GM23338 (cell line): ENCODE data around the gene CHD2. TPM values are rescaled to one million over a fixed set of nuclear protein-coding genes. Genes with fewer than 3 reads are reported as not detected.

Experiments used
- CREB1 ChIP-seq: fragments of 250-450 bp; sonication (Bioruptor Pico); IDR thresholded peaks from 2 replicates; pipeline ENCODE4 v1.5.0; 2020; ENCODE audit warnings: low read depth, mild to moderate bottlenecking, moderate library complexity
- EZH2 ChIP-seq: fragments of 200-600 bp; sonication (generic); IDR thresholded peaks from one replicate; pipeline ENCODE4 v1.8.0; 2017; ENCODE audit warnings: antibody characterized with exemption, mild to moderate bottlenecking, low read depth; ENCODE audit not compliant: unreplicated experiment
- EZH2phosphoT487 ChIP-seq: fragments of 200-600 bp; sonication (generic); IDR thresholded peaks from one replicate; pipeline ENCODE4 v1.8.1; 2018; ENCODE audit warnings: antibody characterized with exemption; ENCODE audit not compliant: unreplicated experiment
- JUNB ChIP-seq: IDR thresholded peaks from one replicate; pipeline ENCODE4 v1.6.1; 2016; ENCODE audit warnings: antibody characterized with exemption; ENCODE audit not compliant: unreplicated experiment
- NANOG ChIP-seq: IDR thresholded peaks from 2 replicates; pipeline ENCODE4 v1.6.1; 2016; ENCODE audit warnings: antibody characterized with exemption, borderline replicate concordance
- ZNF331 ChIP-seq: fragments of 250-450 bp; sonication (Bioruptor Pico); IDR thresholded peaks from 2 replicates; pipeline ENCODE4 v1.5.0; 2020; ENCODE audit warnings: low read depth, mild to moderate bottlenecking, moderate library complexity
- polyA plus RNA-seq: library from polyadenylated mRNA; unstranded; fragments of >200 nt; fragmentation: Nextera tagmentation; extraction: Ambion mirVana; gene quantifications from 2 replicates; pipeline ENCODE4 v1.2.1, GENCODE V29; 2016
- total RNA-seq: library from RNA; depleted of rRNA; stranded (reverse); fragments of >200 nt; shearing (Covaris generic); gene quantifications from 2 replicates; pipeline ENCODE4 v1.2.3, GENCODE V29; 2014
- TF ChIP-seq, protein P1 (sequence below): fragments of 250-450 bp; sonication (Bioruptor Pico); IDR thresholded peaks from 2 replicates; pipeline ENCODE4 v1.5.0; 2020; ENCODE audit warnings: mild to moderate bottlenecking, moderate library complexity
- TF ChIP-seq, protein P2 (sequence below): IDR thresholded peaks from one replicate; pipeline ENCODE4 v1.6.1; 2018; ENCODE audit warnings: antibody characterized with exemption; ENCODE audit not compliant: unreplicated experiment

Gene CHD2
- total and polyA plus RNA-seq, 2 experiments from 2014 or later: 119 to 130 TPM

DNA sequence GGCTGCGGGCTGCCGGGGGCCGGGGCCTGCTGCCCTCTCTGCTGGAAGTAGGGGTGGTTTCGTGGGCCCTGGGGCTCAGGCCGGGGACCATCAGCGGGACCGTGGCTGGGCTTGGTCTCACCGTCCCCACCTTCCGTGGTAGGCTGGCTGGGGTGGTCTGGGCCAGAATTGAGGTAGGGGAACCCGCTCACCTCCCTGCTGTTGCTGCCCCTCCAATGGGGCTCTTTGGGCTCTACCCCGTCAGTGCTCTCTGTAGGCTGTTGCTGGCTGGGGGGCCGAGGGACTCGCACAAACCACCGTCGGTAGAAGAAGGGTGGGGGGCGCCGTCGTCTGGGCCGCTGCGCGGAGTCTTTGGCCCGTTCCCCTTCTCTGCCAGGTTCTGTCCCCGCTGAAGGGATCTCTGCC is 165.5 kb downstream of the CHD2 start (continued):
- TF ChIP-seq, protein P1, sequence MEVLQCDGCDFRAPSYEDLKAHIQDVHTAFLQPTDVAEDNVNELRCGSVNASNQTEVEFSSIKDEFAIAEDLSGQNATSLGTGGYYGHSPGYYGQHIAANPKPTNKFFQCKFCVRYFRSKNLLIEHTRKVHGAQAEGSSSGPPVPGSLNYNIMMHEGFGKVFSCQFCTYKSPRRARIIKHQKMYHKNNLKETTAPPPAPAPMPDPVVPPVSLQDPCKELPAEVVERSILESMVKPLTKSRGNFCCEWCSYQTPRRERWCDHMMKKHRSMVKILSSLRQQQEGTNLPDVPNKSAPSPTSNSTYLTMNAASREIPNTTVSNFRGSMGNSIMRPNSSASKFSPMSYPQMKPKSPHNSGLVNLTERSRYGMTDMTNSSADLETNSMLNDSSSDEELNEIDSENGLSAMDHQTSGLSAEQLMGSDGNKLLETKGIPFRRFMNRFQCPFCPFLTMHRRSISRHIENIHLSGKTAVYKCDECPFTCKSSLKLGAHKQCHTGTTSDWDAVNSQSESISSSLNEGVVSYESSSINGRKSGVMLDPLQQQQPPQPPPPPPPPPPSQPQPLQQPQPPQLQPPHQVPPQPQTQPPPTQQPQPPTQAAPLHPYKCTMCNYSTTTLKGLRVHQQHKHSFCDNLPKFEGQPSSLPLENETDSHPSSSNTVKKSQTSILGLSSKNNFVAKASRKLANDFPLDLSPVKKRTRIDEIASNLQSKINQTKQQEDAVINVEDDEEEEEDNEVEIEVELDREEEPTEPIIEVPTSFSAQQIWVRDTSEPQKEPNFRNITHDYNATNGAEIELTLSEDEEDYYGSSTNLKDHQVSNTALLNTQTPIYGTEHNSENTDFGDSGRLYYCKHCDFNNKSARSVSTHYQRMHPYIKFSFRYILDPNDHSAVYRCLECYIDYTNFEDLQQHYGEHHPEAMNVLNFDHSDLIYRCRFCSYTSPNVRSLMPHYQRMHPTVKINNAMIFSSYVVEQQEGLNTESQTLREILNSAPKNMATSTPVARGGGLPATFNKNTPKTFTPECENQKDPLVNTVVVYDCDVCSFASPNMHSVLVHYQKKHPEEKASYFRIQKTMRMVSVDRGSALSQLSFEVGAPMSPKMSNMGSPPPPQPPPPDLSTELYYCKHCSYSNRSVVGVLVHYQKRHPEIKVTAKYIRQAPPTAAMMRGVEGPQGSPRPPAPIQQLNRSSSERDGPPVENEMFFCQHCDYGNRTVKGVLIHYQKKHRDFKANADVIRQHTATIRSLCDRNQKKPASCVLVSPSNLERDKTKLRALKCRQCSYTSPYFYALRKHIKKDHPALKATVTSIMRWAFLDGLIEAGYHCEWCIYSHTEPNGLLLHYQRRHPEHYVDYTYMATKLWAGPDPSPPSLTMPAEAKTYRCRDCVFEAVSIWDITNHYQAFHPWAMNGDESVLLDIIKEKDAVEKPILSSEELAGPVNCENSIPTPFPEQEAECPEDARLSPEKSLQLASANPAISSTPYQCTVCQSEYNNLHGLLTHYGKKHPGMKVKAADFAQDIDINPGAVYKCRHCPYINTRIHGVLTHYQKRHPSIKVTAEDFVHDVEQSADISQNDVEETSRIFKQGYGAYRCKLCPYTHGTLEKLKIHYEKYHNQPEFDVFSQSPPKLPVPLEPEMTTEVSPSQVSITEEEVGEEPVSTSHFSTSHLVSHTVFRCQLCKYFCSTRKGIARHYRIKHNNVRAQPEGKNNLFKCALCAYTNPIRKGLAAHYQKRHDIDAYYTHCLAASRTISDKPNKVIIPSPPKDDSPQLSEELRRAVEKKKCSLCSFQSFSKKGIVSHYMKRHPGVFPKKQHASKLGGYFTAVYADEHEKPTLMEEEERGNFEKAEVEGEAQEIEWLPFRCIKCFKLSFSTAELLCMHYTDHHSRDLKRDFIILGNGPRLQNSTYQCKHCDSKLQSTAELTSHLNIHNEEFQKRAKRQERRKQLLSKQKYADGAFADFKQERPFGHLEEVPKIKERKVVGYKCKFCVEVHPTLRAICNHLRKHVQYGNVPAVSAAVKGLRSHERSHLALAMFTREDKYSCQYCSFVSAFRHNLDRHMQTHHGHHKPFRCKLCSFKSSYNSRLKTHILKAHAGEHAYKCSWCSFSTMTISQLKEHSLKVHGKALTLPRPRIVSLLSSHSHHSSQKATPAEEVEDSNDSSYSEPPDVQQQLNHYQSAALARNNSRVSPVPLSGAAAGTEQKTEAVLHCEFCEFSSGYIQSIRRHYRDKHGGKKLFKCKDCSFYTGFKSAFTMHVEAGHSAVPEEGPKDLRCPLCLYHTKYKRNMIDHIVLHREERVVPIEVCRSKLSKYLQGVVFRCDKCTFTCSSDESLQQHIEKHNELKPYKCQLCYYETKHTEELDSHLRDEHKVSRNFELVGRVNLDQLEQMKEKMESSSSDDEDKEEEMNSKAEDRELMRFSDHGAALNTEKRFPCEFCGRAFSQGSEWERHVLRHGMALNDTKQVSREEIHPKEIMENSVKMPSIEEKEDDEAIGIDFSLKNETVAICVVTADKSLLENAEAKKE: no peak
- TF ChIP-seq EZH2 (no peak), JUNB (no peak), EZH2phosphoT487 (no peak), ZNF331 (no peak), CREB1 (CRISPR knock-in tag) (no peak), NANOG (no peak)
- TF ChIP-seq, protein P2, sequence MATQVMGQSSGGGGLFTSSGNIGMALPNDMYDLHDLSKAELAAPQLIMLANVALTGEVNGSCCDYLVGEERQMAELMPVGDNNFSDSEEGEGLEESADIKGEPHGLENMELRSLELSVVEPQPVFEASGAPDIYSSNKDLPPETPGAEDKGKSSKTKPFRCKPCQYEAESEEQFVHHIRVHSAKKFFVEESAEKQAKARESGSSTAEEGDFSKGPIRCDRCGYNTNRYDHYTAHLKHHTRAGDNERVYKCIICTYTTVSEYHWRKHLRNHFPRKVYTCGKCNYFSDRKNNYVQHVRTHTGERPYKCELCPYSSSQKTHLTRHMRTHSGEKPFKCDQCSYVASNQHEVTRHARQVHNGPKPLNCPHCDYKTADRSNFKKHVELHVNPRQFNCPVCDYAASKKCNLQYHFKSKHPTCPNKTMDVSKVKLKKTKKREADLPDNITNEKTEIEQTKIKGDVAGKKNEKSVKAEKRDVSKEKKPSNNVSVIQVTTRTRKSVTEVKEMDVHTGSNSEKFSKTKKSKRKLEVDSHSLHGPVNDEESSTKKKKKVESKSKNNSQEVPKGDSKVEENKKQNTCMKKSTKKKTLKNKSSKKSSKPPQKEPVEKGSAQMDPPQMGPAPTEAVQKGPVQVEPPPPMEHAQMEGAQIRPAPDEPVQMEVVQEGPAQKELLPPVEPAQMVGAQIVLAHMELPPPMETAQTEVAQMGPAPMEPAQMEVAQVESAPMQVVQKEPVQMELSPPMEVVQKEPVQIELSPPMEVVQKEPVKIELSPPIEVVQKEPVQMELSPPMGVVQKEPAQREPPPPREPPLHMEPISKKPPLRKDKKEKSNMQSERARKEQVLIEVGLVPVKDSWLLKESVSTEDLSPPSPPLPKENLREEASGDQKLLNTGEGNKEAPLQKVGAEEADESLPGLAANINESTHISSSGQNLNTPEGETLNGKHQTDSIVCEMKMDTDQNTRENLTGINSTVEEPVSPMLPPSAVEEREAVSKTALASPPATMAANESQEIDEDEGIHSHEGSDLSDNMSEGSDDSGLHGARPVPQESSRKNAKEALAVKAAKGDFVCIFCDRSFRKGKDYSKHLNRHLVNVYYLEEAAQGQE: no peak
